ENCODE data around the gene NCAM1.

Gene NCAM1

GRCh38 chr11:113014262-113015097, 53.3 kb downstream of the NCAM1 start:
- Histone ChIP-seq H3K27ac (replicated peaks) (no peak overlapping the region), H3K4me3 (replicated peaks; ENCODE audit: insufficient read depth, low read length) (no peak overlapping the region), H3K27me3 (ENCODE audit: insufficient read depth, poor library complexity, severe bottlenecking) (no peaks in the 10 kb centered on the region)
- no peak for DNase-seq (ENCODE audit: low read depth in 1 of 2, low spot score in 1 of 2)
- TF ChIP-seq CTCF (IDR thresholded peaks at IDR 0.05; ENCODE audit: insufficient read depth, low read length) (no peak), POLR2AphosphoS5 (IDR thresholded peaks at IDR 0.05; ENCODE audit: low read depth) (no peak), GABPA (IDR thresholded peaks at IDR 0.05; ENCODE audit: low read depth) (no peak), SPI1 (IDR thresholded peaks at IDR 0.05; ENCODE audit: borderline replicate concordance, low read depth) (no peak), REST (IDR thresholded peaks at IDR 0.05; ENCODE audit: insufficient replicate concordance, low read depth) (no peak)

GRCh38 chr11:113015098-113015455, 53.9 kb downstream of the NCAM1 start:
- Histone ChIP-seq H3K4me3 (replicated peaks; ENCODE audit: insufficient read depth, low read length) (no peak overlapping the region), H3K27ac (replicated peaks) (no peak overlapping the region), H3K27me3 (ENCODE audit: insufficient read depth, poor library complexity, severe bottlenecking) (no peaks in the 10 kb centered on the region)
- no peak for DNase-seq (ENCODE audit: low read depth in 1 of 2, low spot score in 1 of 2)
- TF ChIP-seq SPI1 (IDR thresholded peaks at IDR 0.05; ENCODE audit: borderline replicate concordance, low read depth), result no peak

- Histone ChIP-seq H3K27ac (replicated peaks) (no peak overlapping the region), H3K27me3 (ENCODE audit: insufficient read depth, poor library complexity, severe bottlenecking) (no peaks in the 10 kb centered on the region), H3K4me3 (replicated peaks; ENCODE audit: insufficient read depth, low read length) (no peak overlapping the region)
- TF ChIP-seq SPI1 (IDR thresholded peaks at IDR 0.05; ENCODE audit: borderline replicate concordance, low read depth) (no peak), GABPA (IDR thresholded peaks at IDR 0.05; ENCODE audit: low read depth) (no peak), POLR2AphosphoS5 (IDR thresholded peaks at IDR 0.05; ENCODE audit: low read depth) (no peak), REST (IDR thresholded peaks at IDR 0.05; ENCODE audit: insufficient replicate concordance, low read depth) (no peak), CTCF (IDR thresholded peaks at IDR 0.05; ENCODE audit: insufficient read depth, low read length) (no peak)
- DNase-seq (ENCODE audit: low read depth in 1 of 2, low spot score in 1 of 2), result no peak
Observed at GRCh38 chr11:113016905-113017304, 55.7 kb downstream of the NCAM1 start.

- Histone ChIP-seq H3K4me3 (replicated peaks; ENCODE audit: insufficient read depth, low read length) (no peak overlapping the region), H3K27ac (replicated peaks) (no peak overlapping the region), H3K27me3 (ENCODE audit: insufficient read depth, poor library complexity, severe bottlenecking) (no peaks in the 10 kb centered on the region)
- DNase-seq (ENCODE audit: low read depth in 1 of 2, low spot score in 1 of 2), result no peak
- TF ChIP-seq CTCF (IDR thresholded peaks at IDR 0.05; ENCODE audit: insufficient read depth, low read length) (no peak), REST (IDR thresholded peaks at IDR 0.05; ENCODE audit: insufficient replicate concordance, low read depth) (no peak), SPI1 (IDR thresholded peaks at IDR 0.05; ENCODE audit: borderline replicate concordance, low read depth) (no peak), POLR2AphosphoS5 (IDR thresholded peaks at IDR 0.05; ENCODE audit: low read depth) (no peak), GABPA (IDR thresholded peaks at IDR 0.05; ENCODE audit: low read depth) (no peak)
Observed at GRCh38 chr11:113018913-113019312, 57.7 kb downstream of the NCAM1 start.

All from HL-60 (cell line).